GM19238 (cell line): Measurements from ENCODE around the gene CNOT4.
A peak's percentile ranks its signal among the peaks of the same experiment; 100 is the strongest.

Source experiments
- DNase-seq: peaks from one replicate; pipeline ENCODE4 v3.0.0; 2011; ENCODE audit warnings: low spot score; ENCODE audit not compliant: insufficient read length

Gene CNOT4, protein sequence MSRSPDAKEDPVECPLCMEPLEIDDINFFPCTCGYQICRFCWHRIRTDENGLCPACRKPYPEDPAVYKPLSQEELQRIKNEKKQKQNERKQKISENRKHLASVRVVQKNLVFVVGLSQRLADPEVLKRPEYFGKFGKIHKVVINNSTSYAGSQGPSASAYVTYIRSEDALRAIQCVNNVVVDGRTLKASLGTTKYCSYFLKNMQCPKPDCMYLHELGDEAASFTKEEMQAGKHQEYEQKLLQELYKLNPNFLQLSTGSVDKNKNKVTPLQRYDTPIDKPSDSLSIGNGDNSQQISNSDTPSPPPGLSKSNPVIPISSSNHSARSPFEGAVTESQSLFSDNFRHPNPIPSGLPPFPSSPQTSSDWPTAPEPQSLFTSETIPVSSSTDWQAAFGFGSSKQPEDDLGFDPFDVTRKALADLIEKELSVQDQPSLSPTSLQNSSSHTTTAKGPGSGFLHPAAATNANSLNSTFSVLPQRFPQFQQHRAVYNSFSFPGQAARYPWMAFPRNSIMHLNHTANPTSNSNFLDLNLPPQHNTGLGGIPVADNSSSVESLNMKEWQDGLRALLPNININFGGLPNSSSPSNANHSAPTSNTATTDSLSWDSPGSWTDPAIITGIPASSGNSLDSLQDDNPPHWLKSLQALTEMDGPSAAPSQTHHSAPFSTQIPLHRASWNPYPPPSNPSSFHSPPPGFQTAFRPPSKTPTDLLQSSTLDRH

GRCh38 chr7:135509839-135510591, at the start of gene CNOT4:
TSS of gene CNOT4 (minus strand) at chr7:135510102. CDS start at chr7:135438331, 71,771 bp downstream.
- DNase-seq, result peak; percentile 87

DNA sequence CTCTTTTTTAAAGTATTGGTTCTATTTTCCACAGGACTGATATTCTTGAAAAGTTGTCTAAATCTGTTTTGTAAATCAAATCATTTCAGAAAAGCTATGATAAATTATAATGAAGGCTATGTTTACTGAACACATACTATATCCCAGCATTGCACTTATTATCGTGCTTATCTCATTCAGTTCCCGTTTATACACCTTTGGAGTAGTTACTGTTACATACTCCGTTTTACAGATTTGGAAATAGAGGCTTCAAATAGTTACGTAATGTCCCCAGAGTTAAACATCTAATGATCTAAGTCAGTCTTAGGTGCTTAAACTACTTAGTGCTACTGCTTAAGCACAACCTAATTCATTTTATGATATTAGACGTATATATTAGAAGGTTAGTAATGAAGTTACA, 49.0 kb upstream of the CNOT4 start:
- no peak for DNase-seq

GRCh38 chr7:135558337-135558767, 48.5 kb upstream of the CNOT4 start:
- DNase-seq, result peak; percentile 37

DNA sequence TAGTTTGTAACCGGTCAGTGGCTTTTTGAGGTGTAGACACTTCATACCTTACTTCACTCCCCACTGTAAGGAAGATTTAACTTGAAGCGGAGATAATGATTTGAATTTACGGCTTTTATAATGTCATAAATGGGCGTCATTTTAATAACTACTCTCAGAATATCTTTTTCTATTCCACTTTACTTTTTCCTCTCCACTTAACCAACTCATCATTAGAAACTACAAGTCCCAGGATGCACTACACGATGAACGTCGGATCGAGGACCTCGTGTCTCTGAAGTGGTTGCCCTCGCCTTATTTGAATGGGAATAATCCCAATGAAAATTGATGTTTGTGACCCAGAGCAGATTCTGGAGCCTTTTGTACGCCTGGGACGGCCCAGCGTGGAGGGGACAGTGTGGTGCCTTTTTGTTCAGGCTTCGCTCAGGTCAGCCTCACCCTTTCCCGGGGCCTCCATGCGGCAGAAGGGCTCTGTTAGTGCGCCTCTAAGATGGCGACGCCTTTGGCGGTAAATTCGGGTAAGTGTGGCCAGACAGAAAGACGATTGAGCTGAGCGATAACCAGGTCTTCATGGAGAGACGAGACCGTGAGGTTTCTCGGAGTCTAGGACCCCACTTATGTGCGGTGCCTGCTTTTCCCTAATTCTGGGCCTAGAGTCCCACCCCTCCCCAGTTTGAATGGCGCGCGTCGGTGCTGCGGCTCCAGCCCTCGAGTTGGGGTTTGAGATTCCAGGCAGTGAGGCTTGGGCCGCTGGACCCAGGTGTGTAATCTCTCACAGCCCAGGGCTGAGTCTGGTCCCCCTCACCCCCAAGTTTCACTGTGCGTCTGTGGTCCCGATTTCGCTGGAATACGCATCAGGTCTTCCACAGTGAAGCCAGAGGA, 47.8 kb upstream of the CNOT4 start, which contains the start of gene NUP205:
TSS of gene NUP205 (plus strand) at position 463 of the 882 bp plus-strand sequence. CDS start at position 491, 28 bp downstream.
- DNase-seq, result peak; percentile 48

- no peak for DNase-seq
These were observed 43.4 kb upstream of the CNOT4 start for GRCh38 chr7:135553346-135553745.

- DNase-seq, result no peak
These were observed 42.2 kb upstream of the CNOT4 start for GRCh38 chr7:135552148-135552547.

GRCh38 chr7:135550196-135550595, 40.3 kb upstream of the CNOT4 start:
- no peak for DNase-seq

DNA sequence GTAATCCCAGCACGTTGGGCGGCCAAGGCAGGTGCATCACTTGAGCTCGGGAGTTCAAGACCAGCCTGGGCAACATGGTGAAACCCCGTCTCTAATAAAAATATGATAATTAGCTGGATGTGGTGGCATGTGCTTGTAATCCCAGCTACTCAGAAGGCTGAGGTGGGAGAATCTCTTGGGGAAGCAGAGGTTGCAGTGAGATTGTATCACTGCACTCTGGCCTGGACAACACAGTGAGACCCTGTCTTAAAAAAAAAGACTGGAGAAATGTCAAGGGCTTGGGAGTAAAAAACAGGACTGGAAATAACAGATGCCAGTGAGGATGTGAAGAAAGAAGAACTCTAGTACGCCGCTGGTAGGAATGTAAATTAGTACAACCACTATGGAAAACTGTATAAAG, 31.1 kb upstream of the CNOT4 start:
- DNase-seq, result no peak

DNA sequence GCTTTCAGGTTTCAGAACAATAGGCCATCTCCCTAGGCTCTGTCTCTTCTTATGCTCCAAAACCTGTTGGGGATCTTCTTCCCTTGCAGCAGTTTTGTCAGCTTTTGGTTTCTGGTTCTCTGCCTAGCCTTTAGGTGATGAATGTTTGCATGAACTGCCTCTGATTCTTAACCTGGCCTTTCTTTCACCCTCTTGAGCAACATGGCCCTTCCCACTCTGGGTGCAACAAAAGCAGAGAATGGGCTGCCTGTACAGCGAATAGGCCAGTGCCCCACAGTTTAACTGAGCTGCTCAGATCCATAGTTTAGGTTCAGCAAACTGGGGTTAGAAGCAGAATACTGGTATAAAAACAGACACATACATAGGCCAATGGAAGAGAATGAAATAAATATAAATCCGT, 29.7 kb upstream of the CNOT4 start:
- DNase-seq, result no peak

GRCh38 chr7:135538376-135538775, 28.5 kb upstream of the CNOT4 start:
- DNase-seq, result no peak

- no peak for DNase-seq
These were observed 28.0 kb upstream of the CNOT4 start for GRCh38 chr7:135537905-135538304.

- no peak for DNase-seq
These were observed 27.6 kb upstream of the CNOT4 start for GRCh38 chr7:135537453-135537852.

- DNase-seq, result no peak
These were observed 26.2 kb upstream of the CNOT4 start for GRCh38 chr7:135536150-135536549.

GRCh38 chr7:135527025-135527424, 17.1 kb upstream of the CNOT4 start:
- DNase-seq, result no peak

DNA sequence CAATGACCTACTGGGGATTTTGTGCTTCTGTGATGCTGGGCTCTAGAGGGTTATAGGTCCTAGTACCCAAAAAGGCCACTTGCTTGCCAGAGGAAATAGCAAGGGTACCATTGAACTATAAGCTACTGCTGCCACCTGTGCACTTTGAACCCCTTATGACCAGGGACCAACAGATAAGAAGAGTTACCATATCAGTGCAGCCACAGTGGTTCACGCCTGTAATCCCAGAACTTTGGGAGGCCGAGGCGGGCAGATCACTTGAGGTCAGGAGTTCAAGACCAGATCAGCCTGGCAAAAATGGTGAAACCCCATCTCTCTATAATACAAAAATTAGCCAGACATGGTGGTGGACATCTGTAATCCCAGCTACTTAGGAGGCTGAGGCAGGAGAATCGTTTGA, 15.5 kb upstream of the CNOT4 start:
- DNase-seq, result no peak

DNA sequence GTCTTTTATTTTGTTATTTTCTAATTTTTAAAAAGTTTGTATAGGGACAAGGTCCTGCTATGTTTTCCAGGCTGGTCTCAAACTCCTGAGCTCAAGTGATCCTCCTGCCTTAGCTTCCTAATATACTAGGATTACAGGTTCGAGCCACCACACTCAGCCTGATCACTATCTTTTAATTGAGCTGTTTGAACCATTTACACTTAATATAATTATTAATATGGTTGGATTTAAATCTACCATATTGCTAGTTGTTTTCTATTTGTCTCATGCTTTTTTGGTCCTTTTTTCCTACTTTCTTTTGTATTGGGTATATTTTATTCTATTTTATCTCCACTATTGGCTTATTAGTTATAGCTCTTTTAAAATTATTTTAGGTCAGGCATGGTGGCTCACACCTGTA, 13.2 kb upstream of the CNOT4 start:
- no peak for DNase-seq

DNA sequence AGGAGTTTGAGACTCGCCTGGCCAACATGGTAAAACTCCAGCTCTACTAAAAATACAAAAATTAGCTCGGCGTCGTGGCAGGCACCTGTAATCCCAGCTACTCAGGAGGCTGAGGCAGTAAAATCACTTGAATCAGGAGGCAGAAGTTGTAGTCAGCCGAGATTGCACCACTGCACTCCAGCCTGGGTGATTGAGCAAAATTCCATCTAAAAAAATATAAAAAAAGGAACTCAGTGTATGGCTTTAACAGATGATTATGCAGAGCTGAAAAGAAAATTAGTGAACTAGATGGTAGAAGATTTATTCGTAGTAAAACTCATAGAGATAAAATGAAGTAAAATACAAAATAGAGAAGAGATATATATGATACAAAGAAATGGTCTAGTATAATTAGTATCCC, 12.6 kb upstream of the CNOT4 start:
- DNase-seq, result no peak

- no peak for DNase-seq
These were observed 10.0 kb upstream of the CNOT4 start for GRCh38 chr7:135519871-135520270.

DNA sequence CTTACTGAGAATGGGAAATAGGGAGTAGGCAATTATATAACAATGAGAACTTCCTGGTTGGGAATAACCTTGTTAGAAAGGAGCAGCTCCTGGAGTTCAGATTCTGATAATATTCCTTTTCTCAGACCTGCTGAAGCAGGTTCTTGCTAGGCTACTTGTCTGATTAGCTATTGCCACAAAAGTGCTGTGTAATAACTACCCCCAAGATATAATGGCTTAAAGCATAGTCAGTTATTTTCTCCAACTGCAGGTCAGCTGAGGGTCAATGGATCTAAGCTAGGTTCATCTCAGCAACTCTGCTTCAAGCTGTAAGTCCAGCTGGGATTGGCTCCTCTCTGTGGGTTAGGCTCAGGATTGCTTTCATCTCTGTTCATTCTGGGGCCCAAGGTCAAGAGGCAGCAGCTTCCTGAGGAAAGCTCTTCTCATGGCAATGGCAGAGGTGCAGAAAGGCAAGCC, 9.4 kb upstream of the CNOT4 start:
- DNase-seq, result no peak

GRCh38 chr7:135518748-135519147, 8.8 kb upstream of the CNOT4 start:
- DNase-seq, result no peak

- no peak for DNase-seq
These were observed 7.2 kb upstream of the CNOT4 start for GRCh38 chr7:135517060-135517459.
